BJ (cell line): ENCODE data around the gene TMC4. TPM values are rescaled to one million over a fixed set of nuclear protein-coding genes. Genes with fewer than 3 reads are reported as not detected.
A peak's percentile ranks its signal among the peaks of the same experiment; 100 is the strongest.

Experiments
- CTCF ChIA-PET: fragments of 350-600 bp; formaldehyde crosslinking; extraction: SDS; loops from one replicate; lab custom pipeline; 2021; ENCODE audit warnings: antibody characterized with exemption, inconsistent platforms; lab: Yijun Ruan, JAX
- POLR2A ChIA-PET: fragments of 300-600 bp; sonication (Branson Sonifier 250); formaldehyde crosslinking; extraction: SDS; loops from one replicate; lab custom pipeline; 2021; ENCODE audit warnings: antibody characterized with exemption; lab: Charles Lee
- DNase-seq: peaks from one replicate; pipeline ENCODE4 v3.0.0-alpha.2; 2011; ENCODE audit warnings: low read depth
- H3K27me3 ChIP-seq: 2 replicates; pipeline ENCODE4 v1.6.0; 2011; ENCODE audit warnings: low read length; ENCODE audit not compliant: control insufficient read depth, insufficient read depth
- H3K36me3 ChIP-seq: 2 replicates; pipeline ENCODE4 v1.5.1; 2011; ENCODE audit warnings: low read length; ENCODE audit not compliant: control insufficient read depth, insufficient read depth
- H3K4me3 ChIP-seq: 2 replicates; pipeline ENCODE4 v1.5.1; 2011; ENCODE audit warnings: low read depth, mild to moderate bottlenecking, control low read depth, low read length
- polyA plus RNA-seq: library from polyadenylated mRNA; depleted of rRNA; stranded (reverse); fragments of >200 nt; gene quantifications from 2 replicates; pipeline ENCODE4 v1.2.3, GENCODE V29; 2011
- TF ChIP-seq, protein P1 (sequence below): IDR thresholded peaks from 2 replicates; pipeline ENCODE4 v1.5.1; 2011; ENCODE audit warnings: low read depth, mild to moderate bottlenecking, control low read depth, inconsistent platforms, low read length, moderate library complexity; ENCODE audit not compliant: insufficient read depth

Gene TMC4
- polyA plus RNA-seq, 1 experiment: 0.55 TPM

DNA sequence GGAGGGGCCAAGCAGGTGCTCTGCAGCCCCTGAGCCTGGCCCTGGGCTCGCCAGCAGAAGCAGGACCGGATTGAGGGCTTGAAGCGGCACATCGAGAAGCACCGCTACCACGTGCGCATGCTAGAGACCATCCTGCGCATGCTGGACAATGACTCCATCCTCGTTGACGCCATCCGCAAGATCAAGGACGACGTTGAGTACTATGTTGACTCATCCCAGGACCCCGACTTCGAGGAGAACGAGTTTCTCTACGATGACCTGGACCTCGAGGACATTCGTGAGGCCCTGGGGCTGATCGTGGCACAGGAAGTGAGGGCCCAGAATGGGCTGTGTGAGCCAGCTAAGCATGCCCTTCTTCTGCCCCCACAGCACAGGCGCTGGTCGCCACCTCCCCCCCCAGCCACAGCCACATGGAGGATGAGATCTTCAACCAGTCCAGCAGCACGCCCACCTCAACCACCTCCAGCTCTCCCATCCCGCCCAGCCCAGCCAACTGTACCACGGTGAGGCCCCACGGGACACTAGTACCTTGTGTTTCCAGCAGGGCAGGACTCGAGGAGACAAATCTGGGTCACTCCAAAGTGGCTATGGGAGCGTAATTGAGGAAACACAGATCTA, 27.3 kb downstream of the TMC4 start:
- ChIA-PET POLR2A (no interaction called here), CTCF (interaction anchor here (1.2 kb wide), 1 partner anchor 14 kb away, joined by 3 read pairs; the partner anchor contains the start of gene LENG1)
- Histone ChIP-seq H3K4me3 (no peak overlapping the region), H3K27me3 (no peaks in the 10 kb centered on the region), H3K36me3 (peaks cover 71% of the 10 kb centered on the region)
- TF ChIP-seq, protein P1, sequence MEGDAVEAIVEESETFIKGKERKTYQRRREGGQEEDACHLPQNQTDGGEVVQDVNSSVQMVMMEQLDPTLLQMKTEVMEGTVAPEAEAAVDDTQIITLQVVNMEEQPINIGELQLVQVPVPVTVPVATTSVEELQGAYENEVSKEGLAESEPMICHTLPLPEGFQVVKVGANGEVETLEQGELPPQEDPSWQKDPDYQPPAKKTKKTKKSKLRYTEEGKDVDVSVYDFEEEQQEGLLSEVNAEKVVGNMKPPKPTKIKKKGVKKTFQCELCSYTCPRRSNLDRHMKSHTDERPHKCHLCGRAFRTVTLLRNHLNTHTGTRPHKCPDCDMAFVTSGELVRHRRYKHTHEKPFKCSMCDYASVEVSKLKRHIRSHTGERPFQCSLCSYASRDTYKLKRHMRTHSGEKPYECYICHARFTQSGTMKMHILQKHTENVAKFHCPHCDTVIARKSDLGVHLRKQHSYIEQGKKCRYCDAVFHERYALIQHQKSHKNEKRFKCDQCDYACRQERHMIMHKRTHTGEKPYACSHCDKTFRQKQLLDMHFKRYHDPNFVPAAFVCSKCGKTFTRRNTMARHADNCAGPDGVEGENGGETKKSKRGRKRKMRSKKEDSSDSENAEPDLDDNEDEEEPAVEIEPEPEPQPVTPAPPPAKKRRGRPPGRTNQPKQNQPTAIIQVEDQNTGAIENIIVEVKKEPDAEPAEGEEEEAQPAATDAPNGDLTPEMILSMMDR: no peak
- DNase-seq: no peak

DNA sequence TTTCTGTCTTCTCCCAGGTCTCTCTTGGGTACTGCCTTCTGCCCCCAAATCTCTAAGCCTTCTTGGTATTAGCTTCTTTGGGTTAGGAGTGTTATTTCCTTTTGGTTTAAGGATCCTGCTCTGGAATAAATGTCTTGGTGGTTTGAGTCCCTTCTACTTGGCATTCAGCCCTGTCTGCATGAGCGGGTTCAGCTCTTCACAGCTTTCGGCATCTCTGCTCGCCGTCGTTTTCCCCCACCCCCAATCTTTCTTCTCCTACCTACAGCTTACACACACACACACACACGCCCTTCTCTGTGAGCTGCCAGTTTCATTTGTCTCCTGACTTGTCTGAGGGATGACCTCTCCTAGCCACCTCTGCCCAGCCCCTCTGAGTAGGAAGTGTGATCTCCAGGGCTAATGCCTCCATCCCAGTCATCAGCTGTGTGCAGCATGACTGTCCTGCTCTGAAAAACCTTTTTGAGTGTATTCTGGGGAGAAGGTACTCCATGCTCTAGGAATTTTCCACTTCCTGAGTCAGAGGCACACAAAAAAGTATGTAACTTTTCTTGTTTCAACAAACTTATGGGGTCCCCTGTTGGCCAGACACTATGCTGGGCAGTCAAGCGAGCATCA, 30.7 kb downstream of the TMC4 start:
- DNase-seq: no peak
- peaks cover 52% of the 10 kb centered on the region for H3K36me3 ChIP-seq
- H3K27me3 ChIP-seq: no peaks in the 10 kb centered on the region
- ChIA-PET CTCF (interaction anchor here (0.8 kb wide), 1 partner anchor 9 kb away, joined by 3 read pairs; no protein-coding TSS in a partner anchor), POLR2A (no interaction called here)
- no peak overlapping the region for H3K4me3 ChIP-seq
- TF ChIP-seq, protein P1: no peak

DNA sequence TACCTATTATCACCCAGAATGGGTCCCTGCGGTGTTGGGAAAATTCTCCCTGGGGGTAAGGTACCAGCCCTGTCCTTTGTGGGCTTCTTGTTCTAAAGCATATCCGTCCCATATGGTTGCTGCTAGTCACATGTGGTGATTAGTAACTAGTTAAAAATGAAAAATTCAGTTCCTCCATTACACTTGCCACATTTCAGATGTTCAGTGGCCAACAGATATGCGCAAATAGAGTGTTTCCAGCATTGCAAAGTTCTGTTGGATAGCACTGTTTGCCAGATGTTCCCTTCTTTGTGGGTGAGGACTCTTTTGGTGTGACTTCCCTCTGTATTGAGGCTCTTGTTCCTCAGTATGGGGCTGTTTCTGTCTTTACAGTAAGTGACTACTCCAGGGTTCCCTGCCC, 31.6 kb downstream of the TMC4 start:
- TF ChIP-seq, protein P1: no peak
- ChIA-PET POLR2A (no interaction called here), CTCF (no interaction called here)
- Histone ChIP-seq H3K36me3 (peaks cover 44% of the 10 kb centered on the region), H3K4me3 (no peak overlapping the region), H3K27me3 (no peaks in the 10 kb centered on the region)
- peak; percentile 67 for DNase-seq

DNA sequence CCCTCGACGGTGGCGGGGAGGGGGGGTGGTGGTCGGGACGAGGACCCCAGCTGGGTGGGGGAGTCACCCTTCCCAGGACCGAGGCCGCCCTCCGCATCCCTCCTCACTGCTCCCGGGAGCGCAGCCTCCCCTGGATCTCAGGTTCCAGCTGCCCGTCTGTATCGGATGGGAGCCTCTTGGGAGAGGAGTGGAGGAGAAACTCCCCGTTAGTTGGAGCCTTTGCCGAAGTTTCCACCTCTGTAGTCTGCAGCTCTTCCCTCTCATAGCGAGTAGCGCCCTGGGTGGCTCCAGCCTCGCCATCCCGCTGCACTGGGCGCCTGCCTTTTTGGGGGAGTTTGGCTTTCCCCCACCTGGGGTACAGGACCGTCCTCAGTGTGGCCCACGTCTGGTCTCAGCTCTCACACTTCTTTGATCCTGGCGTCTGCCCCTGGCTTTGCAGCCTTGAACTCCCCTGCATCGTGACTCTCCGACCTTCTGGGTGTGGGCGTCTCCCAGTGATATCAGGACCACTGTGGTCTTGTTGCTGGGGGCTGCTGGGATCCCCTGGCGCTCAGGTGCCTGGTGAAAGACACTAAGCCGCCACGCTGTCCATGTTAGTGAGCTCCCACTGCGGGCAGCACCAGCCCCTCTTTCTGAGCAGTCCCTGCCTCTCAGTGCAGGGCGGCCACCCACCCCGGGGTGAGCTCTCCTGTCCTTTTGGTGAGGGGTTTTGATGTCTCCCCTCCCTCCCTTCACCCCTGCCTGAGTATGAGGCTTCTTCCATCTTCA, 34.3 kb downstream of the TMC4 start:
- DNase-seq: no peak
- CTCF ChIA-PET: interaction anchor here (0.6 to 2.0 kb wide), 2 partner anchors 9 to 1468 kb away, joined by 3 to 6 read pairs; no protein-coding TSS in a partner anchor
- POLR2A ChIA-PET: no interaction called here

More for the DNA sequence above, 34.3 kb downstream of the TMC4 start:
- TF ChIP-seq, protein P1: no peak
- Histone ChIP-seq H3K27me3 (no peaks in the 10 kb centered on the region), H3K36me3 (peaks cover 18% of the 10 kb centered on the region), H3K4me3 (peak overlapping the region; percentile 90)
